Sigmoid colon (tissue), 3 donors: ENCODE measurements around the gene PSMD11.

Source experiments
- POLR2A ChIP-seq, 2 donors: fragments of 450-650 bp; IDR thresholded peaks; one replicate each; pipeline ENCODE4 v1.6.1; 2016; ENCODE audit warnings: antibody characterized with exemption in 2 of 2, mild to moderate bottlenecking in 2 of 2, moderate library complexity in 2 of 2
- TF ChIP-seq, protein P1 (sequence below), 4 experiments: fragments of 450-650 bp in 3 of 4; fragments of 200-600 bp in 1 of 4; IDR thresholded peaks; one replicate each; pipeline ENCODE4 v1.5.1; 2016 to 2019; ENCODE audit warnings: antibody characterized with exemption in 4 of 4, mild to moderate bottlenecking in 3 of 4, moderate library complexity in 2 of 4

DNA sequence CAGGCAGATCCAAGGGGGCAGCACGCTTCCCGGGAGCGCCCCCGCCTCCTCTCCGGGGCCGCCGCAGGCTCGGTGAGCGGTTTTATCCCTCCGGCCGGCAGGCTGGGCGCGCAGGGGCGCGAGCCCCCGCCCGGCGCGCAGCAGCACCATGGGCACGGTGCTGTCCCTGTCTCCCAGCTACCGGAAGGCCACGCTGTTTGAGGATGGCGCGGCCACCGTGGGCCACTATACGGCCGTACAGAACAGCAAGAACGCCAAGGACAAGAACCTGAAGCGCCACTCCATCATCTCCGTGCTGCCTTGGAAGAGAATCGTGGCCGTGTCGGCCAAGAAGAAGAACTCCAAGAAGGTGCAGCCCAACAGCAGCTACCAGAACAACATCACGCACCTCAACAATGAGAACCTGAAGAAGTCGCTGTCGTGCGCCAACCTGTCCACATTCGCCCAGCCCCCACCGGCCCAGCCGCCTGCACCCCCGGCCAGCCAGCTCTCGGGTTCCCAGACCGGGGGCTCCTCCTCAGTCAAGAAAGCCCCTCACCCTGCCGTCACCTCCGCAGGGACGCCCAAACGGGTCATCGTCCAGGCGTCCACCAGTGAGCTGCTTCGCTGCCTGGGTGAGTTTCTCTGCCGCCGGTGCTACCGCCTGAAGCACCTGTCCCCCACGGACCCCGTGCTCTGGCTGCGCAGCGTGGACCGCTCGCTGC is 43.3 kb downstream of the PSMD11 start:
- TF ChIP-seq POLR2A (IDR thresholded peaks at IDR 0.05) = no peak
- TF ChIP-seq, protein P1, sequence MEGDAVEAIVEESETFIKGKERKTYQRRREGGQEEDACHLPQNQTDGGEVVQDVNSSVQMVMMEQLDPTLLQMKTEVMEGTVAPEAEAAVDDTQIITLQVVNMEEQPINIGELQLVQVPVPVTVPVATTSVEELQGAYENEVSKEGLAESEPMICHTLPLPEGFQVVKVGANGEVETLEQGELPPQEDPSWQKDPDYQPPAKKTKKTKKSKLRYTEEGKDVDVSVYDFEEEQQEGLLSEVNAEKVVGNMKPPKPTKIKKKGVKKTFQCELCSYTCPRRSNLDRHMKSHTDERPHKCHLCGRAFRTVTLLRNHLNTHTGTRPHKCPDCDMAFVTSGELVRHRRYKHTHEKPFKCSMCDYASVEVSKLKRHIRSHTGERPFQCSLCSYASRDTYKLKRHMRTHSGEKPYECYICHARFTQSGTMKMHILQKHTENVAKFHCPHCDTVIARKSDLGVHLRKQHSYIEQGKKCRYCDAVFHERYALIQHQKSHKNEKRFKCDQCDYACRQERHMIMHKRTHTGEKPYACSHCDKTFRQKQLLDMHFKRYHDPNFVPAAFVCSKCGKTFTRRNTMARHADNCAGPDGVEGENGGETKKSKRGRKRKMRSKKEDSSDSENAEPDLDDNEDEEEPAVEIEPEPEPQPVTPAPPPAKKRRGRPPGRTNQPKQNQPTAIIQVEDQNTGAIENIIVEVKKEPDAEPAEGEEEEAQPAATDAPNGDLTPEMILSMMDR (IDR thresholded peaks at IDR 0.05) = no peak
